HG02588 (cell line): ENCODE measurements around the gene SLC25A22.

Experiments
- ATAC-seq: cut with Tn5 transposase; IDR thresholded peaks from one replicate; pipeline ENCODE4 v1.9.1; 2021; ENCODE audit warnings: mild to moderate bottlenecking, moderate library complexity; ENCODE audit not compliant: unreplicated experiment

The SLC25A22 gene

DNA sequence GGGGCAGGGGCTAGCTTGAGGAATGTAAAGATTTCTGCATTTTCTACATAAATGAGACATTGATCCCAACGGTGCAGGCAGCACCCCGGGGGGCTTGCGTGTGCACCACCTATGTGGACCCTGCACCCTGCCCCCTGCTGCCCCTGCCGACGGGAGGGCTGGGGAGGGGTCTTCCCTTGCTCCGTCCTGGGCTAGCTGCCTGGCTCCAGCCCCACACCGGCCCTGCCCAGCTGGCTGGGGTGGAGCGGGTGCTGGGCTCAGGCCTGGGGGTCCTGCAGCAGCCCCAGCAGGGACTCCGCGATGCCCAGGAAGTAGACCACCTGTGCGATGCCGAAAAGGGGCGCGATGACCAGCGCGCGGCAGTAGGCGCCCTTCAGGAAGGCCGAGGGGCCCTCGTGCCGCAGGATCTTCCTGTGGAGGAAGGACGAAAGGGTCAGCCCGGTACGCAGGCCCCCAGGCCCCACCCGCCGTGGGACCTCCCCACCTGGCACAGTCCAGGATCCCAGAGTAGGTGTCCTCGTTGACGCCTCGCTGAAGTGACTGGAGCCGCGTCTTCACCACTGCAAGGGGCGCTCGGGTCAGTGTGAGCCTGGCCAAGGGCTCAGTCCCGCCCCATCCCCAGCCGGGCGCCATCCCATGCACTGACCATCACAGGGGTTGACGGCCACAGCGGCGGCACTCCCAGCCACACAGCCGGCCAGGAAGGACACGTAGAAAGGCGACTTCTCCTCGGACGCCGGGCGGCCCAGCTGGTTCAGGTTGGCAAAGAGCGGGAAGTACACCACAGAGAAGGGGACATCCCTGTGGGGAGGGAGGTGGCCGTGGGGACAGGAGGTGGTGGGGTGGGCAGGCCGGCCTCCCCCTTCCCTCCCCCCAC is 6.2 kb downstream of the SLC25A22 start:
- ATAC-seq, result no peak

DNA sequence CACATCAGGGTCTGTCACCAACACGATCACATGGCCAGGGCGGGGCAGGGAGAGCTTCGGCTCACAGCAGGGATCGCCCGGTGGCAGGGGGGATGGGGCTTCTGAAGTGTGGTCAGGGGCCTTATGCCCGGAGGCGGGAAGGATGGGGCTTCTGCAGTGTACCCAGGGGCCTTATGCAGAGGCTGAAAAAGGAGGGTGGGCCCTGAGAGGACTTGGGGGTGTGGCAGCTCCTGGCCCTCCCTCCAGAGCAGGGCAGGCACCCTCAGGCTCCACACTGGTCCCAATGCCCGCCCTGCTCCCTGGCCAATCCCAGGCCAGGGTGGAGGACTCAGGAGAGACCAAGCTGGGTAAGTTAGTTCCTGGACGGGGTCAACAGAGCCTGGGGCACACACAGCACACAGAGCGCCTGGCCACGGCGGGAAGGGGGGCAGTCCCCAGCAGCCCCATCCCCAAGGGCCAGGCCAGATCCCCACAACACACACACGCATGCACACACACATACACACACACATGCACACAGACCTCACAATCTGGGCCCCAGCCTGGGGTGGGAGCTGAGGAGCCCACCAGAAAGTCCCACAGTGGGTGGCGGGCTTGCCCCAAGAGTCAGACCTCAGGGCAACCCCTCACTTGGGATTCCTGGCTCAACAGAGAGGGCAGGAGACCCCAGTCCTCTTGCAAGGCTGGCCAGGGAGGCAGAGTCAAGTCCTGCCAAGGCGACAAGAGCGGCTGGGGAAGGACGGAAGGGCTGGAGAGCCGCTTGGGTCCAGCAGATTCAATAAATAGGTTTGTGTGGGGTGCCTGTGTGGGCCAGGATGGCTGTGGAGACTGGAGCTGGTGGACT is 7.1 kb downstream of the SLC25A22 start:
- ATAC-seq, result no peak

DNA sequence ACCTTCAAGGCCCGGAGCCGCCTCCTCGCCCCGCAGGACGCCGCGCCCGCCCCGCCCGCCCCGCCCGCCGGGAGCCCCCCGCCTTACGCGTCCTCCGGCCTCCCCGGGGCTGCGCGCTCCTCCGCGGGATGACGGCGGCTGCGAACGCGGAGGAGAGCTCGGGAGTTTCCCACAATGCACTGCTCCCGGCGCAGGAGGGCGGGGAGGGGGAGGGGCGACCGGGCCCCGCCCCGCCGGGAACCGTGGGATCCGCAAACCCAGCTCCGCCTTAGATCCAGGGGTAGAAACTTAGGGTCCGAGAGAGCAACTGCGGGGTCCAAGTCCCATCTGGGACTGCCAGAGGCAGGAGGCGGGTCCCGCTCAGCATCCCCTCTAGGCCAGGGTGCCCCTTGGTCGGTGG is 8.1 kb downstream of the SLC25A22 start, which contains the start of gene CEND1:
Gene CEND1 (minus strand): TSS at position 148 of the 400 bp plus-strand sequence. CDS start 1,514 bp downstream, outside the sequence.
- no peak for ATAC-seq

DNA sequence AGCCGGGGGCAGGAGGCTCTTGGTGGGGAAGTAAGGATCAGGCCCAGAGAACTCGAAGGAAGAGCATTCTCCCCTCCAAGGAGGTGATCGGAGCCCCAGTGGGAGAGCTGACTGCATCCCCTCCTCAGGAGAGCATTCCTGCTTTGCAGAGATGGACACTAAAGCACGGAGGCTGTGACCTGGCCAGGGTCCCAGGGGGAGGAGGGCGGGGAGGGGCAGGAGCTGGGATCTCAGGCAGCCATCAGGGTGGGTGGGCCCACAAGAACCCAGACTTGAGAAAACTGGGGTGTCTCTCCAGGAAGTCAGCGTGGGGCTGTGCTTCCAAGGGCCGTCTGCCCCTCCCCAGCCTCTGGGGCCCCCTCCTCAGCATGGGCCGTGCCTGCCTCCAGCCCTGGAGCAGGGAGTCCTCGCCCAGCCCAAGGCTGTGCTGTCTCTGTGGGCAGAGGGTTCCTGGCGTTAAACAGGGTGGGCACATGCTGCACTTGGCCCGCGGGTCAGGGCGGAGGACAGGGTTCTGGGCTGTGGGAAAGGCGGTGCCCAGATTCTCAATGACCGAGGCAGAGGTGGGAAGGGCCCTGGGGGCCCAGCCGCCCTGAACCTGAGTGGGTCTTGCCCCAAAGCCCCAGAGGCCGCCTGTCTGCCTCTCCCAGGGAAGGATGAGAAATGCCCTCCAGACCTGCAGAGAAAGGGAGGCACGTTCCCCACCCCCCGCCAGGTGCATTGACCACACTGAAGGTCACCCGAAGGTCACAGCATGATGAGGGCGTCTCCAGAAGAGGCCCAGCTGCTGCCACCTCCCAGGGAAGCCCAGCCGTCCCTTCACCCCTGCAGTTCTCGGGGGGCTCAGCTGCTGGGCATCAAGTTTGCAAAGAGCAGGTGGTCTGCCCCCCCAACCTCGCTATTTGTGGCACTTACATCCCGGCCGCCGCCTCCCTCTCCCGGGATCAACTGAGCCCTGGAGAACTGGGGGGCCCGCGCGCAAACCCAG is 8.8 kb downstream of the SLC25A22 start:
- ATAC-seq, result no peak

DNA sequence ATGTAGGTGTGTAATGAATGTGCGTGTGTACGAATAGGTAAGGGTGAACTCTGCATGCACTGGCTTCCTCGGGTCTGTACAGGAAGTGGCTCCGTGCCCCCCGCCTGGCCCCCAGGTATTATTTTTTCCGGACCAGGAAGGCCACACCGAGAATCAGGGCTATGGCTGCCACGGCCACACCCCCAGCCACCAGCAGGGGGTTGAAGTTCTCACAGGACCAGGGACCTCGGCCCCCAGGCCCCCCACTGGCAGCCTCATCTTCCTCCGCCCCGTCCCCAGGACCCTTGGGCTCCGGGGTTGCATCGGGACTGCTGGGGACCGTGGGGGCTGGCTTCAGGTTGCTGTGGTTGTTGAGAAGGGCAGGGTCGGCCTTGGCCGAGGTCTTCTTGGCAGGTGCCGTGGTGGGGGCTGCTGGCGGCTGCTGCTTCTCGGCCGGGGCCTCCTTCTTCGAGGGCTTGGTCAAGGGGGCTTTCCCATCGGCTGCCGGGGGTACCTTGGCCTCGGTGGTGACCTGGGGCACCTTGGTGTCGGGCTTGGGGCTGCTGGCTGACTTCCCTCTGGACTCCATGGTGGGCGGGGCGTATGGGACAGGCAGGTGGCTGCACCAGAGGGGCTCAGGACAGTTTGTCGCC is 10.0 kb downstream of the SLC25A22 start:
- ATAC-seq, result no peak

DNA sequence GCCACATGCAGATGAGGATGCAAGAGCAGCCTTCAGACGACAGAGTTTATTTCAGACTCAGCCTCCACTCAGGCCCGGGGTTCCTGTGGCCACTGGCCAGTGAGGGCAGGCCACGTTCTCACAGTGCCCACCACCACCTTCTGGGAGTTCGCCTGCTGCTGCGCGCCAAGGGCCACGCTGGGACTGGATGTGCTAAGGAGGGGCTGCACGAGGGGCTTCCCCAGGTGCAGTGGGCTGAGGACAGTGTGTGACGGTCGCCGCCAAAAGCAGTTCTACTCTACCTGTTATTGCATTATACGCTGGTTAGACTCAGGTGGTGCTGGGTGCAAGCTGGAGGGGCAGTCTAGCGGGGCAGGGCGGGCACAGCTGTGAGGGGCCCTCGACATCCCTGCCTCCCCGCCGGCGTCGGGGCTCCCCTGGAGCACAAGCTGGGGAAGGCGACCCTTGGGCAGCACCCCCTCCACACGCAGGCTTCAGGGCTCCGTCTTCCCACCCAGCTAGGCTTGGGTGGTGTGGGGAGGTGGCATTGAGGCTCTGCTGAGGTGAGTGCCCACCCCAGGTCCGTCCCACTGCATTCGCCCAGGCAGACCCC is 10.9 kb downstream of the SLC25A22 start:
- no peak for ATAC-seq

DNA sequence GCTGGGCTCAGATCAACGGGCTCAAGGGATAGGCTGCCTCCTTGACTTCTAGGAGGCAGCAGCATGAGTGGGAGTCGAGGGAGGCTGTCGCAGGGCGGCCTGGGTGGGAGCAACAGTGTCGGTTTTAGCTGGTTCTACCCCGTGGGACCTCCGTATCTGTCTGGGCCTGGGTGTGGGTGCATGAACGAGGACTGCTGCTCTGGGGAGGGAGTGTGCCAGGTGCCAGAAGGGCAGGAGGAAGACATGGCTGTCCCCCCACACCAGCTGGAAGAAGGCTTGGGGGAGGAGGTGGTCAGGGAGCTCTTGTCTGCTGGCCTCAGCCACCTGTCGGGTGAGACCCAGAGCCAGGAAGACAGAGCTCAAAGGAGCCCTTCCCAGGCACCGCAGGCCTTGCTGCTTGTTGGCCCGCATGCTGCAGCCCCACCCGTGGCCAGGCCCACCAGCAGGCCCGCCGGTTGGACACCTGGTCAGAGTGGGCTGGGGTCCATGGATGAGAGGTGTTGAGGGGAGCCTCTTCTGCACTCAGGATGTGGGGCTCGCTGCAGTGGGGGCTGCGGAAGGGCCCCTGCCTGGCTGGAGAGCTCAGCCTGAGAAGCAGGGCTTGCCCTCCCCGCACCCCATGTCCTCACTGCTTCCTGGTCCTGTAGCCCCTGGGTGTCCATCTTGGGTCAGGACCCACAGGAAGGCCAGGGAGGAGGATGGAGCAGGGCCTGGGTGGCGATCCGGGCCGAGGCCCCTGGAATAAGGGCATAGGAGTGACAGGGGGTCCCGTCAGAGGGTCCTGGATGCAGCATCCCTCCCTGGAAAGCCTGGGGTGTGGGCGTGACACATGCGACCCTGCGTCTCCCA is 11.6 kb downstream of the SLC25A22 start:
- no peak for ATAC-seq

DNA sequence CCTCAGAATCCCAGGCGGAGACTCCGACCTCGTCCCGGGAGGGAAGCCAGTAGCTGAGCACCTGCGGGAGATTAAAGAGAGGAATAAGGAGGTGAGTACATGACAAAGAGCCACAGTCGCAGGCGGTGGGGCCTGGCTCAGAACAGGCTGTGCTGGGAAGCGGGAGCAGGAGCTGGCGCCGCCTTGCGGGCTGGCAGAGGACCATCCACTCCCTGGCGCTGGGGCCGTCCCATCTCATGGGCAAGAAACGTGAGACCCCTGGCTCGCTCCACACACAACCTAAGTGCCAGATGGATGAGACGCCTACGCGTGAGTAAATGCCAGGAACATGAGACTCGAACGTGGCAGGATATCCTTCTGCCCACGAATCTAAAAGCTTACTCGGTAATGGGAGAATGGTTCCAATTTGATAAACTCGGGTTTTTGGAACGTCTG is 14.5 kb downstream of the SLC25A22 start:
- ATAC-seq, result no peak

DNA sequence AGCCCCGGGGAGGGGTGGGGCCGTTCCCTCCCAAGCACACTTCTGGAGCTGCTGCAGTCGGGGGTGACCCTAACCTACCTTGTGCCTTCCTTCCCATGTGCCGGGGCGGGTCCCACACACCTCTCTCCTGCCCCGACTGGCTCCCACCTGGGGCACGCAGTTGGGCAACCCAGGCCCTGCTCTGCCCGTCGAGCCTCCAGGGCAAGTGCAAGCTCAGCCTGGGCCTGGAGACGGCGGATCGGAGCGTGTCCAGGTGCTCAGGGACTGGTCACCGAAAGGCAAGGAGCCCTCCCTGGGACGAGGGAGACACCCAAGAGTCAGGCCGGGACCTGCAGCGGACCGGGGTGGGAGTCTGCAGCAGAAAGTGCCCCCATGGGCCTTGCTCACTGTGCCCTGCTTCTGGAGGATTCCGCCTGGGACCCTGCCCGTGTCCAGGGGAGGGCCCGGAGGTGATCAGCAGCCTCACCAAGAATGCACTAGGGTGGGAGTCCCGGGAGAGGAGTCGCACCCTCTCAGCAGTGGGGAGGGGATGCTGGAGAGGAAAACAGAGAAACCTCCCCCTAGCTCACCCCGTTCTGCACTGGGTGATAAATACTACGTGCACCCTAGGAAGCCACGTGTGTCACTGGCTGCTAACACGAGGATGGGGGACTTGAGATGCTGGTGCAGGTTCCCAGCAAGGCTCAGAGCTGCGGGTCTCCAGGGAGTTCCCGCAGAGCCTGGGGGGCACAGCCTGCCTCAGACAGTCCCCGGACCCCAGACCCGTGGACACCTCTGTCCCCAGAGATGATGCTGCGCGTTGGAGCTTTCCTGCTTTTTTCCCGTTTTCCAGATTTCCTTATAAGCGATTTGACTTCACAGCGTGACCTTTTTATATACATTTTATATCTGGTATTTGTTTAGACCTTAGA is 15.6 kb downstream of the SLC25A22 start:
- ATAC-seq, result no peak

DNA sequence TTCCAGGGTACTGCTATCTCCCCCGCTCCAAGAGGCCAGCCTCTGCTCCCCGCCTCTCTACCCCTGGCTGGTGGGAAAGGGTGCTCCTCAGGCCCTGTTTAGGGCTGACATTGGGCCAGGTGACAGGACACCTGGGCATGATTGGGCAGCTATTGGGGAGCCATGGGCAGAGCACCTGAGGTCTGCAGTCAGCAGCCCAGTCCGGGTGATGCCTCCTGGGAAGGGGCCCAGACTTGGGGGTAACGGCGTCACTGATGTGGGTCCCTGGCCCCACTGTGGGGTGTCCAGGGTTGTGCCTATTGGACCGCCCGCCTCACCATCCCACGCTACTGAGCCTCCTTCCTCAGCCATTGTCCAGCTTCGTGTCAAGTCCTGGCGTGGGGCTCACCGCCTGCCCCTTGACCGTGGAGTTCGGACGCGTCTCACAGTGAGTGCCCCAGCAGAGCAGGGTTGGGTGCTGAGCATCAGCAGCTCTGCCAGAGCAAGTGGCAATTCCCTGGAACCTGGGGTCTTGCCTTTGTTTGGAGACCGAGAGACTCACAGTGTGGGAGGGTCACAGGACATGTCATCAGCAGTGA is 18.0 kb downstream of the SLC25A22 start:
- no peak for ATAC-seq

DNA sequence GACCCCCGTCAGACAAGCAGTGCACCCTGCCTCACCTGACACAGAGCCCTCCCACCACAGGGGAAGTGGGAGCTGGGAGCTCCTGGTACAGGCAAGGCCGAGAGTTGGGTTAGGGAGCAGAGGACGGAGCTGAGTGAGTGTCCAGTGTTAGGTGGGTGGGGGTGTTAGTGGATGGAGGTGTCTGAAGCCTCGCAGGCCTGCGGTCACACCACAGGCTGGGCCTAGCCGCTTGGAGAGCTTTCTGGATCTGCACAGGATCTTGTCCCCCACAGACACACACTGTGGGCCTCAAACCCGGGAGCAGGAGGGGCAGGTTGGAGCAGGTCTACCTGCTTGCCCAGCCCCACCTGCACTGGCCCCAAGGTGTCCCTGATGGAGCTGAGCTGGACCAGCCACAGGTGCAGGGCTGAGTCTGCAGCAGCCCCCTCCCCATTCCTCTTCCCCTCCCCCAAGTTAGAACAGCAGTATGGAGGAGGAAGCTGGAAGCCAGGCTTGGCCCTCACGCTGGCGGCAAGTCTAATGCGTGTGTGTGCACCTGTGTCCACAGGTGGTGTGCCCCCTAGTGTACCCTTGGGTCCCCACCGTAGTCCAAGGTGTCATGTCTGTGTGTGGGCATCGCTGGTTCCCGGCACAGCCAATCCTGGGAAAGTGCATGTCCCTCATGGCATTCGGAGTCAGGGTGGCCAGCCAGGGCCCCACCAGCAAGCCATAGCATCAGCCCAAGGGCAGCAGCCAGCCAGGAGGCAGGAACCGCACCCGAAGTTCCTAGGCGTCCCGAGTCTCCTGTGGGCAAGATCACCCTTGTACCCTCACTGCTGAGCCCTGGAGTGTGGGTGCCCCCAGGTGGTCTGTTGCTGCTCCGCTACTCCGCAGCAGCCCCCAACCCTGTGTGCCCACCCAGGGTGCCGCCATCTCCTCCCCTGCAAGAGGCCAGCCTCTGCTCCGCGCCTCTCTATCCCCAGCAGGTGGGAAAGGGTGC is 18.8 kb downstream of the SLC25A22 start:
- no peak for ATAC-seq

DNA sequence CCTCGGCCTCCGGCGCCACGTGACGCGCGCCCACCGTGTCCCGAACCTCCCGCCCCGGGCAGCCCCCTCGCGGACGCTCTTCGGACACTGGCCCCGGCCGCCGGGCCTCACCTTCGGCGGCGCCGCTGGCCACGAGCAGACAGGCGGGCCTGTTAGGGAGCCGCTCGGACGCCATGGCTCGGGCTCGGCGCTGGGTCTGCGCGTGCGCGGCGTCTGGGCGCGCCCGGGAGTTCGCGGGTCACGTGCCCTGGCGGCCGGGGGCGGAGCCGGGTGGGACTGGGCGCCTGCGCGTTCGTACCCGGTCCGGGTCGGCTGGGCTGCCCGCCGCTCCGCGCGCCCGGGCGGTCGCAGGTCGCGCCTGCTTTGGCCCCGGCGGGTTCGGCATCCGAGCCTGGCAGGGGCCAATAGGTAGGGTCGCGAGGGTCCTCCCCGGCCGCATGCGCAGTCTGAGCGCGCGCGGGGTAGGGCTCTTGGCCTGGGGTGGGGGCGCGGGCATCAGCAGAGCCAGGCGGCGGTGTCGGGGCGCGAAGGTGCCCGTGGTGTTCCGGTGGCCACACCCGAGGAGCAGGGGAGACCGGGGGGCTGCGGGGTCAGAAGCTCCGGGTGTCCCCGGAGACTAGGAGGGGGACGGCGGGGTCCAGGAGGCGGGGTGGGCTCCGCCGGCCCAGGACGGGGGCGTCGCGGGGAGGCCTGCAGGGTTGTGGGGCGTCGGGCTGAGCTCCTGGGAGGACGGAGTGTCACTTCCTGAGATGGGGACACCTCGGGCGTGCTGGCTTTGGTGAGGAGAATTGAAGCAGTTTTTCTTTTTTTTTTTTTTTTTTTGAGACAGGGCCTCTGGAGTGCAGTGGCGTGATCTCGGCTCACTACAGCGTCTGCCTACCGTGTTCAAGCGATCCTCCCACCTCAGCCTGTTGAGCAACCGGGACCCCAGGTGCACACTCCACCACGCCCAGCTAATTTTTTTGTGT is 20.5 kb downstream of the SLC25A22 start, which contains the start of gene GATD1:
Gene GATD1 (minus strand): TSS at position 200 of the 968 bp plus-strand sequence. CDS start 25 bp downstream, at position 175.
- ATAC-seq, result peak; percentile 65

DNA sequence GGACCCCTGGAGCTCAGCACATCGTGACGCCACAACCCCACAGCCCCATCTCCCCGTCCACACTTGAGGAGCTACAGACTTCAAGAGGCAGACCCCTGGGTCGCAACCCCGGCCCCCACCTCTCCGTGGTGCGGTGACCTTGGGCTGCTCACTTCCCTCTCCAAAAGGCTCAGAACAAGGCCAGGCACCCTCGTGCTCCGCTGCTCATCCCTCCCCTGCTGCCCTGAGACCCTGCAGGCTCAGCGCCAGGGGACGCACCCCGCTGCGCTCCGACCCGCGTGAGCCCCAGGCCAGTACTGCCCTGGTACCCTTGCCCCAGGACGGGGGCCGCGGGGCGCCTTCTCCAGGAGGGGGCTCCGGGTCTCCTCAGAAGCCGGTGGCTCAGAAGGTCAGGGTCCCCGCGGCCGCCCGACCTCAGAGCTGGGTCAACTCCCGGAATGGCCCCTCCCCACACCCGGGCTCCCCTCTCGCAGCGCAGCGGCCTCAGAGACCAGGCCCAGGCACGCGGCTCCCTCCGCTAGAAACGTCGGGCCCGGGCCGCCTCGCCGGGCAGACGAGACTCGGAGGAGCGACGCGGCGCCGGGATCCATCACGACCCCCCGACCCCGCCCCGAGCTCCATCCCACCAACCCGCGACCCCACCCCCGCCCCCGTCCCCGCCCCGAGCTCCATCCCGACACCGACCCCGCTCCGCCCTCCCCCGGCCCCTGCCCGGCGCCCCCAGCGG is 21.4 kb downstream of the SLC25A22 start:
- ATAC-seq, result peak; percentile 18

DNA sequence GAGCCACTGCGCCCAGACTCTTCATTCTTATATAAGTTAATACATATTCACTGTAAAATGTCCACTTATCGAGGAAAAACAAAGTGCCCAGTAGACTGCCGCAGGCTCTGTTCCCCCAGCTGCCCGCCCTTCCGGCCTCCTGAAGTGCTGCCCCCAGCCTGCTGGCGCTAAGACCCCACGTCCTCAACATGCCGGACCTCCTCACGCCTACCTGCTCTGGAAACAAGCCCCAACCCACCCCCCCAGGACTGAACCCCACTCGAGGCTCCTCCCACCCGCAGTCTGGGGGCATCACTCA is 21.9 kb downstream of the SLC25A22 start:
- ATAC-seq, result no peak
